Right lobe of liver (tissue), 6 donors: ENCODE data around the gene CALR. TPM values are rescaled to one million over a fixed set of nuclear protein-coding genes. Genes with fewer than 3 reads are reported as not detected.
"Not testable (repeated sequence)": the region's sequence is repeated elsewhere in the genome, so short reads cannot be mapped to it uniquely, and the experiment has no call there.

Source experiments
- ATAC-seq, 4 donors: fragments of 200-7000 bp; cut with Tn5 transposase; one replicate each; pipeline ENCODE4 v1.9.1; 2020; ENCODE audit warnings: mild to moderate bottlenecking in 4 of 4, moderate library complexity in 4 of 4
- DNase-seq, 3 donors: peaks; one replicate each; pipeline ENCODE4 v3.0.0-alpha.2; 2020
- H3K27ac ChIP-seq, 3 donors: fragments of 200-600 bp; one replicate each; pipeline ENCODE4 v1.8.0; 2022
- H3K27me3 ChIP-seq, 2 donors: fragments of 200-600 bp; one replicate each; pipeline ENCODE4 v1.8.0; 2022
- H3K36me3 ChIP-seq, 4 donors: fragments of 200-600 bp; sonication (generic) in 1 of 4; one replicate each; pipeline versions ENCODE4 v1.5.1 to v1.8.0; 2017 to 2022; ENCODE audit warnings: control low read depth in 1 of 4
- H3K4me1 ChIP-seq, 4 donors: fragments of 200-600 bp; sonication (generic) in 1 of 4; one replicate each; pipeline versions ENCODE4 v1.5.1 to v1.8.0; 2017 to 2022; ENCODE audit warnings: control low read depth in 1 of 4
- H3K4me3 ChIP-seq, 3 donors: fragments of 200-600 bp; one replicate each; pipeline ENCODE4 v1.8.0; 2022
- H3K9me3 ChIP-seq, 4 donors: fragments of 200-600 bp; sonication (generic) in 1 of 4; one replicate each; pipeline versions ENCODE4 v1.5.1 to v1.8.0; 2017 to 2022; ENCODE audit warnings: control low read depth in 1 of 4
- POLR2A ChIP-seq: fragments of 450-650 bp; IDR thresholded peaks from one replicate; pipeline ENCODE4 v1.6.1; 2017; ENCODE audit warnings: antibody characterized with exemption, mild to moderate bottlenecking
- WGBS: methylation state at CpG from one replicate; pipeline ENCODE4 v1.1.6; 2018; ENCODE audit warnings: low coverage, low lambda C conversion rate; ENCODE audit not compliant: insufficient coverage; ENCODE audit errors: missing lambda C conversion rate; 5-methylcytosine and 5-hydroxymethylcytosine counted together
- intact Hi-C, 2 donors: fragments of 100-400 bp; cut with DNase I; formaldehyde crosslinking; loops; one replicate each; pipeline versions ENCODE4 v1.11.2 to v1.14.1; 2022
- total RNA-seq, 6 experiments: library from RNA; depleted of rRNA in 2 of 6; stranded (reverse); fragments of >200 nt in 2 of 6; fragmentation: NEBNext Ultra II Directional in 3 of 6; extraction: Animal tissue kit (Norgen Biotek cat#: 25700) in 3 of 6; gene quantifications; one replicate each; pipeline versions ENCODE4 v1.1.0 to v1.2.4, GENCODE V29; 2016 to 2023
- TF ChIP-seq, protein P1 (sequence below), 4 donors: fragments of 200-600 bp in 3 of 4; fragments of 450-650 bp in 1 of 4; IDR thresholded peaks; one replicate each; pipeline versions ENCODE4 v1.5.1 to v1.8.0; 2016 to 2022; ENCODE audit warnings: antibody characterized with exemption in 4 of 4, mild to moderate bottlenecking in 2 of 4
- donor health status: DM: no; HTN: yes; CAD: no.
- donor health status: DM: no; HTN: no; CAD: no.
- donor health status: DM: no; HTN: no; CAD: no.
- donor health status: DM: no; HTN: yes; CAD: no.
- donor health status: DM: no; HTN: yes; CAD: no.

Gene CALR
- total RNA-seq, 6 experiments from 2014 or later = 771 to 1,471 (median 1,008) TPM

DNA sequence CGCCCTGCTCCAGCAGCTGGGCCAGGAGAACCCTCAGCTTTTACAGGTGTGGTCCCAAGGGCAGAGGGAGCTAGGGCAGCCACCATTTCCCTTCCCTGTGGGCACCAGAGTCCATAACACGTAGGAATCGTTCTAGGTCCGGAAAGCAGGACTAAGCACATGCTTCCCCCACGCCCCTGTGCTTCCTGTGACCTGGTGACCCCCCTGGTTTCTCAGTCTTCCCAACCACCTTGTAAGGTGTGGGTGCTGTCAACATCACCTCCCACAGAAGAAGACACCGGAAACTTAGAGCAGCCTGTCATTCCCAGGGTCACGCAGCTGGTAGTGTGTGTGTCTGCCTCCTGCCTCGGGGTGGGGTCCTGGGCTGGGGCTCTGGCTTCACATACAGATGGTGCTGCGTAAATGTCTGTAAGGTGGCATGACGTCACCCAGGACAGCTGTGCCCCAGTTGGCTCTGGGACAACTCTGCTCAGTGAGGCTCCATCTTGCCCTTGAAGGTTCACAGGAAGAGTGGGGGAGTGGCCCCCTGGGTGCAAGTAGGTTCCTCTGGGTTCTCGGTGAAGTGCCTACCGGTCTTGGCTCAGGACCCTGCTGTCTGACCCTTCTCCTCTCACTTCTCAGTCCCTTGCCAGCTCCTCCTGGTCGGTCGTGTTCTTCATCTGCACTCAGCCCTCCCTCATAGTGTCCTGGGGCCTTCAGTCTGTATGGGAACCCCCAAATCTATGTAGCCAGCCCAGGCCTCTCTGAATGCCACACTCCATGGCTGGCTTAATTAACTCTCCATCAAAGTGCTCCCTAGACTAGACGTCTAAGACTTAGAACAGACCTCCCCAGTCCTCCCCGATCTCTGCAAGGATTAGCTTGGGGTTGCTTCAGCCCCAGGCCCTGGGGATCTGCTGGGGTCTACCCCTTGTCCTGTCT is 11.2 kb downstream of the CALR start:
- H3K27ac ChIP-seq = no peak overlapping the region
- H3K27me3 ChIP-seq = no peaks in the 10 kb centered on the region
- H3K4me3 ChIP-seq = no peak overlapping the region
- 83% methylated on average over 2 of the region's 16 CpGs for WGBS
- DNase-seq = no peak
- H3K36me3 ChIP-seq = peaks cover 0 to 62% (median 29%) of the 10 kb centered on the region in 4 donors
- intact Hi-C loops = no loop called here
- ATAC-seq = no peak
- no peaks in the 10 kb centered on the region for H3K9me3 ChIP-seq
- H3K4me1 ChIP-seq = peaks cover 0 to 12% (median 6%) of the 10 kb centered on the region in 4 donors
- TF ChIP-seq, protein P1, sequence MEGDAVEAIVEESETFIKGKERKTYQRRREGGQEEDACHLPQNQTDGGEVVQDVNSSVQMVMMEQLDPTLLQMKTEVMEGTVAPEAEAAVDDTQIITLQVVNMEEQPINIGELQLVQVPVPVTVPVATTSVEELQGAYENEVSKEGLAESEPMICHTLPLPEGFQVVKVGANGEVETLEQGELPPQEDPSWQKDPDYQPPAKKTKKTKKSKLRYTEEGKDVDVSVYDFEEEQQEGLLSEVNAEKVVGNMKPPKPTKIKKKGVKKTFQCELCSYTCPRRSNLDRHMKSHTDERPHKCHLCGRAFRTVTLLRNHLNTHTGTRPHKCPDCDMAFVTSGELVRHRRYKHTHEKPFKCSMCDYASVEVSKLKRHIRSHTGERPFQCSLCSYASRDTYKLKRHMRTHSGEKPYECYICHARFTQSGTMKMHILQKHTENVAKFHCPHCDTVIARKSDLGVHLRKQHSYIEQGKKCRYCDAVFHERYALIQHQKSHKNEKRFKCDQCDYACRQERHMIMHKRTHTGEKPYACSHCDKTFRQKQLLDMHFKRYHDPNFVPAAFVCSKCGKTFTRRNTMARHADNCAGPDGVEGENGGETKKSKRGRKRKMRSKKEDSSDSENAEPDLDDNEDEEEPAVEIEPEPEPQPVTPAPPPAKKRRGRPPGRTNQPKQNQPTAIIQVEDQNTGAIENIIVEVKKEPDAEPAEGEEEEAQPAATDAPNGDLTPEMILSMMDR (IDR thresholded peaks at IDR 0.05) = no peak
- TF ChIP-seq POLR2A = no peak

DNA sequence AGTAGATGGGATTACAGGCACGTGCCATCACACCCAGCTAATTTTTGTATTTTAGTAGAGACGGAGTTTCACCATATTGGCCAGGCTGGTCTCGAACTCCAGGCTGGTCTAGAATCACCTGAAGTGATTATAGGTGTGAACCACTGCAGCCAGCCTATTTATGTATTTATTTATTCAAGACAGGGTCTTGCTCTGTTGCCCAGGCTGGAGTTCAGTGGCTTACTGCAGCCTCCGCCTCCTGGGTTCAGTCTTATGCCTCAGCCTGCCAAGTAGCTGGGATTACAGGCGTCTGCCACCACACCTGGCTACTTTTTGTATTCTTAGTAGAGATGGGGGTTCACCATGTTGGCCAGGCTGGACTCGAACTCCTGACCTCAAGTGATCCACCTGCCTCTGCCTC is 13.6 kb downstream of the CALR start:
- peaks cover 0 to 59% (median 28%) of the 10 kb centered on the region in 4 donors for H3K36me3 ChIP-seq
- DNase-seq, H3K4me1 ChIP-seq, H3K4me3 ChIP-seq, H3K9me3 ChIP-seq, ATAC-seq, H3K27ac ChIP-seq, H3K27me3 ChIP-seq, intact Hi-C loops: not testable (repeated sequence)
- 100% methylated on average over 4 of the region's 6 CpGs for WGBS

DNA sequence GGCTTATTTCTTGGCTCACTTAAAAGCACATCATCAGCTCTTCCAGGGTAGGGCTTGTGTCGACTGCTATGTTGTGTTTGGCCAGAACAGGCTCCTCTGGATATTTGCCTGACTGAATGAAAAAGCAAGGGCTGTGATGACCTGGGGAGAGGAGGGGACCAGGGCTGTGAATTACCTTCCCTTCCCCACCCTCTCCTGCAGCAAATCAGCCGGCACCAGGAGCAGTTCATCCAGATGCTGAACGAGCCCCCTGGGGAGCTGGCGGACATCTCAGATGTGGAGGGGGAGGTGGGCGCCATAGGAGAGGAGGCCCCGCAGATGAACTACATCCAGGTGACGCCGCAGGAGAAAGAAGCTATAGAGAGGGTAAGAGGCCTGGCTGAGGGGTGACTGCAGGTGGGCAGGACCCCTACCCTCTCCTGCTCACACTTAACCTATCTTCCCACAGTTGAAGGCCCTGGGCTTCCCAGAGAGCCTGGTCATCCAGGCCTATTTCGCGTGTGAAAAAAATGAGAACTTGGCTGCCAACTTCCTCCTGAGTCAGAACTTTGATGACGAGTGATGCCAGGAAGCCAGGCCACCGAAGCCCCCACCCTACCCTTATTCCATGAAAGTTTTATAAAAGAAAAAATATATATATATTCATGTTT is 14.2 kb downstream of the CALR start:
- DNase-seq (no peak), ATAC-seq (no peak)
- peaks cover 0 to 5% (median 0%) of the 10 kb centered on the region in 4 donors for H3K4me1 ChIP-seq
- no peak overlapping the region for H3K4me3 ChIP-seq
- no peaks in the 10 kb centered on the region for H3K27me3 ChIP-seq
- 33% methylated on average over 7 of the region's 12 CpGs for WGBS
- H3K36me3 ChIP-seq = peaks cover 0 to 59% (median 27%) of the 10 kb centered on the region in 4 donors
- no peaks in the 10 kb centered on the region for H3K9me3 ChIP-seq
- intact Hi-C loops = no loop called here
- peak overlapping the region in 1 of 3 donors; percentile 43 for H3K27ac ChIP-seq
- TF ChIP-seq POLR2A = no peak
- TF ChIP-seq, protein P1 (IDR thresholded peaks at IDR 0.05) = no peak

DNA sequence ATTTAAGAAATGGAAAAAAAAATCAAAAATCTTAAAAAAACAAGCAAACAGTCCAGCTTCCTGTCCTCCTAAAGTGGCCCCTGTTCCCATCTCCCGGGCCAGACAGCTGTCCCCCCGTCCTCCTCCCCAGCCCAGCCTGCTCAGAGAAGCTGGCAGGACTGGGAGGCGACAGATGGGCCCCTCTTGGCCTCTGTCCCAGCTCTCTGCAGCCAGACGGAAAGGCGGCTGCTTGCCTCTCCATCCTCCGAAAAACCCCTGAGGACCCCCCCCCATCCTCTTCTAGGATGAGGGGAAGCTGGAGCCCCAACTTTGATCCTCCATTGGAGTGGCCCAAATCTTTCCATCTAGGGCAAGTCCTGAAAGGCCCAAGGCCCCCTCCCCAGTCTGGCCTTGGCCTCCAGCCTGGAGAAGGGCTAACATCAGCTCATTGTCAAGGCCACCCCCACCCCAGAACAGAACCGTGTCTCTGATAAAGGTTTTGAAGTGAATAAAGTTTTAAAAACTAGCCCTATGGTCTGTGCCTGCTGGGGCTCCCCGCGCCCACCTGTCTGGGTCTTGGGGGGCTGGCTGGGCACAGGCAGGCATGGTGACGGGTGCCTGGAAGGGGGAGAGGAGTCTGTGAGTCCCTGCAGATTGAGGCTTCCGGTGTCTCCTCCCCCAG is 14.9 kb downstream of the CALR start:
- Histone ChIP-seq H3K27ac (peak overlapping the region in 1 of 3 donors; percentile 43), H3K27me3 (no peaks in the 10 kb centered on the region), H3K9me3 (no peaks in the 10 kb centered on the region), H3K4me3 (no peak overlapping the region), H3K4me1 (peaks cover 0 to 5% (median 0%) of the 10 kb centered on the region in 4 donors), H3K36me3 (peaks cover 0 to 52% (median 26%) of the 10 kb centered on the region in 4 donors)
- DNase-seq = no peak
- intact Hi-C loops = no loop called here
- 17% methylated on average over 3 of the region's 11 CpGs for WGBS
- TF ChIP-seq, protein P1 (IDR thresholded peaks at IDR 0.05) = no peak
- TF ChIP-seq POLR2A = no peak
- no peak for ATAC-seq
